Measurements from ENCODE around the gene SOHLH2. TPM values are rescaled to one million over a fixed set of nuclear protein-coding genes. Genes with fewer than 3 reads are reported as not detected.

The SOHLH2 gene
- under 1 TPM; 0.33 to 0.34 TPM for total RNA-seq

GRCh38 chr13:36214163-36214921 lies at the start of gene SOHLH2:
TSS of gene SOHLH2 (minus strand) at chr13:36214556. CDS start at chr13:36214526, 30 bp downstream.

DNA sequence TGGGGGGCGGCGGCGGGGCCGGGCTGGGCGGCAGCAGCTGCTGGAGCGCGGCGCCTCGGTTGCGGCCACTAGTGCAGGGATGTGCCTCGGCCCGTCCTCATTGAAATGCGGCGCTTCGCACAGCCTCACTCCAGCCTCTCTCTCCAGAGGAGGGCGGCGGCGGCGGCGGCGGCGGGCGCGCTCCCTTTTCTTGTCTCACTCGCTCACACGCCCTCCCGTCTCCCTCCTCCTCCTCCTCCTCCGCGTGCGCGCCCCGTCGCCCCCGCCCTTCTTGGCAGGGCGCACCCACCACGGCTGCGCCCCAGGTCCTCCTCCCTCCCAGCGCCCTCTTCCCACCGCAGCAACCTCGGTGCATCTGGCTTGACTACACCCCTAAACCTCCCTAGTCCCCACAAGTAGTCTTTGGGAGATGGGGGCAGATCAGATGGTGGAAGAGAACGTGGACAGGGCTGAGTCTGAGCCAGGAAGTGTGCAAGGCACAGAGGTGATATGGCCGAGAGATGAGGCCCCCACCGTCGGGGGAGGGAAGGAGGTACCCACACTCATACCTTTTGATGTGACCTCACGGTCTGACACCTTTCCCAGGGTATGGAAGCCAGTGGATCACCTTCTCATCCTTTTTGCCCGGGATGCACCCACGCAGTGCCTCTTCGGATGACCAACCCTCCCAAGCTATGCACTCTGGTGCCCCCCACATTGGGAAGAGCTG lies 83.0 kb downstream of the SOHLH2 start, which contains the start of gene DCLK1:
DCLK1 (minus strand) TSS at position 161 of the 709 bp plus-strand sequence.

Other genes starting within 250 kb of the SOHLH2 start
- 10 to 100 TPM; 54.0 to 72.3 TPM for gene DCLK1, start 83.2 kb downstream of the SOHLH2 start, total RNA-seq
- 1 to 10 TPM; 3.4 to 3.7 TPM for gene CCDC169, start 83.3 kb upstream of the SOHLH2 start, total RNA-seq
- gene SPART, start 131.8 kb upstream of the SOHLH2 start, total RNA-seq = 10 to 100 TPM; 85.6 to 91.5 TPM
- gene CCNA1, start 217.9 kb upstream of the SOHLH2 start, total RNA-seq = 1 to 10 TPM in 1 of 2 donors, under 1 TPM in 1; 0.69 to 10.0 TPM